Measurements from ENCODE around the gene SYNDIG1. TPM values are rescaled to one million over a fixed set of nuclear protein-coding genes. Genes with fewer than 3 reads are reported as not detected.
A peak's percentile ranks its signal among the peaks of the same experiment; 100 is the strongest.

The SYNDIG1 gene
- polyA plus RNA-seq, 1 of the 3 experiments (the other 2 are of a cell fraction): not detected

DNA sequence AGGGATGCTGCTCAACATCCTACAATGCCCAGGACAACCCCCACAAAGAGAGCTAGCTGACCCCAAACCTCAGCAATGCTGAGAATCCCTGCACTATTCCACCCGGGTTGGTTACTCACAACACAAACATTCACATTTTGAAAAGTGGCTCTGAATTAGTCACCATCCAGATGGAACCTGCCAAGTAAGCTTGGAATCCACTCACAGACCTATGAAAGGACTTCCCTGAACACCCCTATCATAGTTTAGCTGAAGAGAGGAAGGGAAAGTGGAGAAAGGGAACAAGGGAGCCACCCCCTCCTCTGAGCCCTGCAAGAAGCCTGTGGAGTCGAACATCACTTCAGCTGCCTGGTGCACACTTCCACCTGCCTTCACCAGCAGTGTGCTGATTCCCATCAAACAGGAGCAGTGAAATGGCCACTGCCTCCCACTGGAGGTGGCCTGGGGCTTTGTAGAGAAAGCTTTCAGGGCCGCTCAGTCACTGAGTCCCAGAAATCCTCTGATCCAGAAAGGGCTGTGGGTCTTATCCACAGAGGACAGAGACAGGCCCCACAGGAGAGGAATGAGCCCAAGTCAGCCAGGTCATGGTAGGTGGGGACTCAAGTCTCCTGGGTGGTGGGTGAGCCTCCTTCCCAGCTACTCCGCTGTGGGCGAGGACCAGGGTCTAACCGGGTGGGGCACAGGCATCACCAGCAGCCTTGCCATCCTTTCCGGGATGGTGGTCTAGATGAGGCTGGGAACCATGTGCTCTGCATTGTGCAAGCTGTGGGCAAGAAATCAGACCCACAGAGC lies 203.7 kb downstream of the SYNDIG1 start:
- Histone ChIP-seq H3F3A (replicated peaks; ENCODE audit: insufficient read depth) (no peaks in the 10 kb centered on the region), H3K36me3 (replicated peaks in 1 of 2; ENCODE audit: control insufficient read depth in 1 of 2, insufficient read depth in 2 of 2, low read length in 1 of 2) (no peaks in the 10 kb centered on the region), H3K9ac (peak overlapping the region; percentile 55), H3K4me1 (ENCODE audit: control insufficient read depth in 1 of 2, insufficient read depth in 2 of 2, low read depth in 1 of 2, low read length in 1 of 2) (peaks cover 0 to 8% of the 10 kb centered on the region in 2 experiments; a peak in 2 of 4 replicates), H3K4me2 (peak overlapping the region; percentile 65), H2AFZ (ENCODE audit: low read depth) (no peak overlapping the region), H3K79me2 (ENCODE audit: insufficient read depth) (no peaks in the 10 kb centered on the region), H3K27ac (ENCODE audit: low read depth in 2 of 2, low read length in 1 of 2) (peak overlapping the region in 1 of 2 experiments; percentile 74; a peak in 2 of 4 replicates), H3K9me2 (no peaks in the 10 kb centered on the region), H3K27me3 (ENCODE audit: insufficient read depth) (no peaks in the 10 kb centered on the region), H3K4me3 (ENCODE audit: low read depth in 2 of 2, low read length in 1 of 2) (0 out of 4 replicates have a peak overlapping the region, but pooled peaks of 1 of the 2 experiments have one; percentile 20), H4K20me1 (ENCODE audit: insufficient read depth) (no peaks in the 10 kb centered on the region), H3K9me3 (no peaks in the 10 kb centered on the region)
- CTCF ChIA-PET: no interaction called here
- no peak for DNase-seq
- 40% methylated on average over 5 of the region's 7 CpGs for WGBS (ENCODE audit: low lambda C conversion rate)
- POLR2A ChIA-PET: no interaction called here
- TF ChIP-seq ELF1 (IDR thresholded peaks at IDR 0.05): no peak
- peak; percentile 83; the same call in 1 of the 2 replicates for TF ChIP-seq RXRA (IDR thresholded peaks at IDR 0.05; ENCODE audit: borderline replicate concordance, low read depth)
- TF ChIP-seq, protein P1, sequence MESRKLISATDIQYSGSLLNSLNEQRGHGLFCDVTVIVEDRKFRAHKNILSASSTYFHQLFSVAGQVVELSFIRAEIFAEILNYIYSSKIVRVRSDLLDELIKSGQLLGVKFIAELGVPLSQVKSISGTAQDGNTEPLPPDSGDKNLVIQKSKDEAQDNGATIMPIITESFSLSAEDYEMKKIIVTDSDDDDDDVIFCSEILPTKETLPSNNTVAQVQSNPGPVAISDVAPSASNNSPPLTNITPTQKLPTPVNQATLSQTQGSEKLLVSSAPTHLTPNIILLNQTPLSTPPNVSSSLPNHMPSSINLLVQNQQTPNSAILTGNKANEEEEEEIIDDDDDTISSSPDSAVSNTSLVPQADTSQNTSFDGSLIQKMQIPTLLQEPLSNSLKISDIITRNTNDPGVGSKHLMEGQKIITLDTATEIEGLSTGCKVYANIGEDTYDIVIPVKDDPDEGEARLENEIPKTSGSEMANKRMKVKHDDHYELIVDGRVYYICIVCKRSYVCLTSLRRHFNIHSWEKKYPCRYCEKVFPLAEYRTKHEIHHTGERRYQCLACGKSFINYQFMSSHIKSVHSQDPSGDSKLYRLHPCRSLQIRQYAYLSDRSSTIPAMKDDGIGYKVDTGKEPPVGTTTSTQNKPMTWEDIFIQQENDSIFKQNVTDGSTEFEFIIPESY (IDR thresholded peaks at IDR 0.05; ENCODE audit: borderline replicate concordance, low read depth): 0 out of 2 replicates have a peak, but pooled peaks have one; percentile 29
- TF ChIP-seq JUND (IDR thresholded peaks at IDR 0.05): peak; percentile 92
- no peak for TF ChIP-seq NRF1 (IDR thresholded peaks at IDR 0.05; ENCODE audit: low read depth, low read length)
- TF ChIP-seq, protein P2, sequence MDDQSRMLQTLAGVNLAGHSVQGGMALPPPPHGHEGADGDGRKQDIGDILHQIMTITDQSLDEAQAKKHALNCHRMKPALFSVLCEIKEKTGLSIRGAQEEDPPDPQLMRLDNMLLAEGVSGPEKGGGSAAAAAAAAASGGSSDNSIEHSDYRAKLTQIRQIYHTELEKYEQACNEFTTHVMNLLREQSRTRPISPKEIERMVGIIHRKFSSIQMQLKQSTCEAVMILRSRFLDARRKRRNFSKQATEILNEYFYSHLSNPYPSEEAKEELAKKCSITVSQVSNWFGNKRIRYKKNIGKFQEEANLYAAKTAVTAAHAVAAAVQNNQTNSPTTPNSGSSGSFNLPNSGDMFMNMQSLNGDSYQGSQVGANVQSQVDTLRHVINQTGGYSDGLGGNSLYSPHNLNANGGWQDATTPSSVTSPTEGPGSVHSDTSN (IDR thresholded peaks at IDR 0.05): peak; percentile 58; the same call in 1 of the 2 replicates
- no peak for TF ChIP-seq FOXJ3 (CRISPR knock-in tag; IDR thresholded peaks at IDR 0.05)
- TF ChIP-seq, protein P3, sequence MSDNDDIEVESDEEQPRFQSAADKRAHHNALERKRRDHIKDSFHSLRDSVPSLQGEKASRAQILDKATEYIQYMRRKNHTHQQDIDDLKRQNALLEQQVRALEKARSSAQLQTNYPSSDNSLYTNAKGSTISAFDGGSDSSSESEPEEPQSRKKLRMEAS (IDR thresholded peaks at IDR 0.05; ENCODE audit: low read depth): peak; percentile 12; the same call in 1 of the 2 replicates
- TF ChIP-seq, protein P4, sequence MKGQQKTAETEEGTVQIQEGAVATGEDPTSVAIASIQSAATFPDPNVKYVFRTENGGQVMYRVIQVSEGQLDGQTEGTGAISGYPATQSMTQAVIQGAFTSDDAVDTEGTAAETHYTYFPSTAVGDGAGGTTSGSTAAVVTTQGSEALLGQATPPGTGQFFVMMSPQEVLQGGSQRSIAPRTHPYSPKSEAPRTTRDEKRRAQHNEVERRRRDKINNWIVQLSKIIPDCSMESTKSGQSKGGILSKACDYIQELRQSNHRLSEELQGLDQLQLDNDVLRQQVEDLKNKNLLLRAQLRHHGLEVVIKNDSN (IDR thresholded peaks at IDR 0.05; ENCODE audit: borderline replicate concordance, low read depth): no peak
- TF ChIP-seq, protein P5, sequence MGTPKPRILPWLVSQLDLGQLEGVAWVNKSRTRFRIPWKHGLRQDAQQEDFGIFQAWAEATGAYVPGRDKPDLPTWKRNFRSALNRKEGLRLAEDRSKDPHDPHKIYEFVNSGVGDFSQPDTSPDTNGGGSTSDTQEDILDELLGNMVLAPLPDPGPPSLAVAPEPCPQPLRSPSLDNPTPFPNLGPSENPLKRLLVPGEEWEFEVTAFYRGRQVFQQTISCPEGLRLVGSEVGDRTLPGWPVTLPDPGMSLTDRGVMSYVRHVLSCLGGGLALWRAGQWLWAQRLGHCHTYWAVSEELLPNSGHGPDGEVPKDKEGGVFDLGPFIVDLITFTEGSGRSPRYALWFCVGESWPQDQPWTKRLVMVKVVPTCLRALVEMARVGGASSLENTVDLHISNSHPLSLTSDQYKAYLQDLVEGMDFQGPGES (IDR thresholded peaks at IDR 0.05; ENCODE audit: low read depth, low read length): no peak
- TF ChIP-seq EZH2phosphoT487 (IDR thresholded peaks at IDR 0.05; ENCODE audit: borderline replicate concordance, low read depth): no peak
- TF ChIP-seq, protein P6, sequence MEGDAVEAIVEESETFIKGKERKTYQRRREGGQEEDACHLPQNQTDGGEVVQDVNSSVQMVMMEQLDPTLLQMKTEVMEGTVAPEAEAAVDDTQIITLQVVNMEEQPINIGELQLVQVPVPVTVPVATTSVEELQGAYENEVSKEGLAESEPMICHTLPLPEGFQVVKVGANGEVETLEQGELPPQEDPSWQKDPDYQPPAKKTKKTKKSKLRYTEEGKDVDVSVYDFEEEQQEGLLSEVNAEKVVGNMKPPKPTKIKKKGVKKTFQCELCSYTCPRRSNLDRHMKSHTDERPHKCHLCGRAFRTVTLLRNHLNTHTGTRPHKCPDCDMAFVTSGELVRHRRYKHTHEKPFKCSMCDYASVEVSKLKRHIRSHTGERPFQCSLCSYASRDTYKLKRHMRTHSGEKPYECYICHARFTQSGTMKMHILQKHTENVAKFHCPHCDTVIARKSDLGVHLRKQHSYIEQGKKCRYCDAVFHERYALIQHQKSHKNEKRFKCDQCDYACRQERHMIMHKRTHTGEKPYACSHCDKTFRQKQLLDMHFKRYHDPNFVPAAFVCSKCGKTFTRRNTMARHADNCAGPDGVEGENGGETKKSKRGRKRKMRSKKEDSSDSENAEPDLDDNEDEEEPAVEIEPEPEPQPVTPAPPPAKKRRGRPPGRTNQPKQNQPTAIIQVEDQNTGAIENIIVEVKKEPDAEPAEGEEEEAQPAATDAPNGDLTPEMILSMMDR (IDR thresholded peaks at IDR 0.05): no peak
- TF ChIP-seq, protein P7, sequence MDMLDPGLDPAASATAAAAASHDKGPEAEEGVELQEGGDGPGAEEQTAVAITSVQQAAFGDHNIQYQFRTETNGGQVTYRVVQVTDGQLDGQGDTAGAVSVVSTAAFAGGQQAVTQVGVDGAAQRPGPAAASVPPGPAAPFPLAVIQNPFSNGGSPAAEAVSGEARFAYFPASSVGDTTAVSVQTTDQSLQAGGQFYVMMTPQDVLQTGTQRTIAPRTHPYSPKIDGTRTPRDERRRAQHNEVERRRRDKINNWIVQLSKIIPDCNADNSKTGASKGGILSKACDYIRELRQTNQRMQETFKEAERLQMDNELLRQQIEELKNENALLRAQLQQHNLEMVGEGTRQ (IDR thresholded peaks at IDR 0.05; ENCODE audit: borderline replicate concordance, low read depth, low read length): no peak
- TF ChIP-seq, protein P8, sequence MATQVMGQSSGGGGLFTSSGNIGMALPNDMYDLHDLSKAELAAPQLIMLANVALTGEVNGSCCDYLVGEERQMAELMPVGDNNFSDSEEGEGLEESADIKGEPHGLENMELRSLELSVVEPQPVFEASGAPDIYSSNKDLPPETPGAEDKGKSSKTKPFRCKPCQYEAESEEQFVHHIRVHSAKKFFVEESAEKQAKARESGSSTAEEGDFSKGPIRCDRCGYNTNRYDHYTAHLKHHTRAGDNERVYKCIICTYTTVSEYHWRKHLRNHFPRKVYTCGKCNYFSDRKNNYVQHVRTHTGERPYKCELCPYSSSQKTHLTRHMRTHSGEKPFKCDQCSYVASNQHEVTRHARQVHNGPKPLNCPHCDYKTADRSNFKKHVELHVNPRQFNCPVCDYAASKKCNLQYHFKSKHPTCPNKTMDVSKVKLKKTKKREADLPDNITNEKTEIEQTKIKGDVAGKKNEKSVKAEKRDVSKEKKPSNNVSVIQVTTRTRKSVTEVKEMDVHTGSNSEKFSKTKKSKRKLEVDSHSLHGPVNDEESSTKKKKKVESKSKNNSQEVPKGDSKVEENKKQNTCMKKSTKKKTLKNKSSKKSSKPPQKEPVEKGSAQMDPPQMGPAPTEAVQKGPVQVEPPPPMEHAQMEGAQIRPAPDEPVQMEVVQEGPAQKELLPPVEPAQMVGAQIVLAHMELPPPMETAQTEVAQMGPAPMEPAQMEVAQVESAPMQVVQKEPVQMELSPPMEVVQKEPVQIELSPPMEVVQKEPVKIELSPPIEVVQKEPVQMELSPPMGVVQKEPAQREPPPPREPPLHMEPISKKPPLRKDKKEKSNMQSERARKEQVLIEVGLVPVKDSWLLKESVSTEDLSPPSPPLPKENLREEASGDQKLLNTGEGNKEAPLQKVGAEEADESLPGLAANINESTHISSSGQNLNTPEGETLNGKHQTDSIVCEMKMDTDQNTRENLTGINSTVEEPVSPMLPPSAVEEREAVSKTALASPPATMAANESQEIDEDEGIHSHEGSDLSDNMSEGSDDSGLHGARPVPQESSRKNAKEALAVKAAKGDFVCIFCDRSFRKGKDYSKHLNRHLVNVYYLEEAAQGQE (IDR thresholded peaks at IDR 0.05; ENCODE audit: low read depth, low read length): 0 out of 2 replicates have a peak, but pooled peaks have one; percentile 50
- TF ChIP-seq TCF12 (IDR thresholded peaks at IDR 0.05): peak; percentile 87
- TF ChIP-seq NFIC (IDR thresholded peaks at IDR 0.05; ENCODE audit: borderline replicate concordance): peak; percentile 74
- peak; percentile 95 for TF ChIP-seq TEAD4 (IDR thresholded peaks at IDR 0.05; ENCODE audit: borderline replicate concordance, insufficient read depth)
- no peak for TF ChIP-seq RFX5 (IDR thresholded peaks at IDR 0.05; ENCODE audit: low read length)
- no peak for TF ChIP-seq RAD21 (IDR thresholded peaks at IDR 0.05; ENCODE audit: low read length)

All from SK-N-SH (cell line).